ENCODE data around the gene LHFPL6.

The LHFPL6 gene

GRCh38 chr13:39385621-39386231 is 217.3 kb downstream of the LHFPL6 start:
- no peaks in the 10 kb centered on the region for H3K27me3 ChIP-seq (ENCODE audit: control insufficient read depth in 2 of 2, insufficient read depth in 2 of 2, low read length in 2 of 2)
- H3K27ac ChIP-seq (ENCODE audit: low read depth in 2 of 2, low read length in 2 of 2), result no peak overlapping the region
- H3K4me3 ChIP-seq (ENCODE audit: low read length in 2 of 2), result no peak overlapping the region
- no peaks in the 10 kb centered on the region for H3K36me3 ChIP-seq (ENCODE audit: control insufficient read depth in 2 of 2, insufficient read depth in 2 of 2, low read length in 2 of 2)
- H3K9me3 ChIP-seq (ENCODE audit: control insufficient read depth in 2 of 2, low read length in 2 of 2), result no peaks in the 10 kb centered on the region
- no peak overlapping the region for H3K9ac ChIP-seq (ENCODE audit: low read depth in 1 of 2, low read length in 2 of 2)
- H3K4me1 ChIP-seq (ENCODE audit: control insufficient read depth in 2 of 2, insufficient read depth in 2 of 2, low read length in 2 of 2), result no peaks in the 10 kb centered on the region

GRCh38 chr13:39385154-39385553 is 217.8 kb downstream of the LHFPL6 start:
- Histone ChIP-seq H3K9me3 (ENCODE audit: control insufficient read depth in 2 of 2, low read length in 2 of 2) (no peaks in the 10 kb centered on the region), H3K27me3 (ENCODE audit: control insufficient read depth in 2 of 2, insufficient read depth in 2 of 2, low read length in 2 of 2) (no peaks in the 10 kb centered on the region), H3K27ac (ENCODE audit: low read depth in 2 of 2, low read length in 2 of 2) (no peak overlapping the region), H3K4me3 (ENCODE audit: low read length in 2 of 2) (no peak overlapping the region), H3K4me1 (ENCODE audit: control insufficient read depth in 2 of 2, insufficient read depth in 2 of 2, low read length in 2 of 2) (no peaks in the 10 kb centered on the region), H3K36me3 (ENCODE audit: control insufficient read depth in 2 of 2, insufficient read depth in 2 of 2, low read length in 2 of 2) (no peaks in the 10 kb centered on the region), H3K9ac (ENCODE audit: low read depth in 1 of 2, low read length in 2 of 2) (no peak overlapping the region)

- H3K4me3 ChIP-seq (ENCODE audit: low read length in 2 of 2), result no peak overlapping the region
- H3K4me1 ChIP-seq (ENCODE audit: control insufficient read depth in 2 of 2, insufficient read depth in 2 of 2, low read length in 2 of 2), result no peaks in the 10 kb centered on the region
- H3K9ac ChIP-seq (ENCODE audit: low read depth in 1 of 2, low read length in 2 of 2), result no peak overlapping the region
- H3K27ac ChIP-seq (ENCODE audit: low read depth in 2 of 2, low read length in 2 of 2), result no peak overlapping the region
- H3K9me3 ChIP-seq (ENCODE audit: control insufficient read depth in 2 of 2, low read length in 2 of 2), result no peaks in the 10 kb centered on the region
- H3K27me3 ChIP-seq (ENCODE audit: control insufficient read depth in 2 of 2, insufficient read depth in 2 of 2, low read length in 2 of 2), result no peaks in the 10 kb centered on the region
- H3K36me3 ChIP-seq (ENCODE audit: control insufficient read depth in 2 of 2, insufficient read depth in 2 of 2, low read length in 2 of 2), result no peaks in the 10 kb centered on the region
Measured at GRCh38 chr13:39381456-39381855, 221.5 kb downstream of the LHFPL6 start.

GRCh38 chr13:39379667-39380655 is 223.0 kb downstream of the LHFPL6 start:
- Histone ChIP-seq H3K36me3 (ENCODE audit: control insufficient read depth in 2 of 2, insufficient read depth in 2 of 2, low read length in 2 of 2) (no peaks in the 10 kb centered on the region), H3K27me3 (ENCODE audit: control insufficient read depth in 2 of 2, insufficient read depth in 2 of 2, low read length in 2 of 2) (no peaks in the 10 kb centered on the region), H3K4me1 (ENCODE audit: control insufficient read depth in 2 of 2, insufficient read depth in 2 of 2, low read length in 2 of 2) (no peaks in the 10 kb centered on the region), H3K9ac (ENCODE audit: low read depth in 1 of 2, low read length in 2 of 2) (no peak overlapping the region), H3K4me3 (ENCODE audit: low read length in 2 of 2) (no peak overlapping the region), H3K9me3 (ENCODE audit: control insufficient read depth in 2 of 2, low read length in 2 of 2) (no peaks in the 10 kb centered on the region), H3K27ac (ENCODE audit: low read depth in 2 of 2, low read length in 2 of 2) (no peak overlapping the region)

GRCh38 chr13:39379118-39379517 is 223.9 kb downstream of the LHFPL6 start:
- no peak overlapping the region for H3K27ac ChIP-seq (ENCODE audit: low read depth in 2 of 2, low read length in 2 of 2)
- no peaks in the 10 kb centered on the region for H3K27me3 ChIP-seq (ENCODE audit: control insufficient read depth in 2 of 2, insufficient read depth in 2 of 2, low read length in 2 of 2)
- H3K4me1 ChIP-seq (ENCODE audit: control insufficient read depth in 2 of 2, insufficient read depth in 2 of 2, low read length in 2 of 2), result no peaks in the 10 kb centered on the region
- H3K4me3 ChIP-seq (ENCODE audit: low read length in 2 of 2), result no peak overlapping the region
- H3K36me3 ChIP-seq (ENCODE audit: control insufficient read depth in 2 of 2, insufficient read depth in 2 of 2, low read length in 2 of 2), result no peaks in the 10 kb centered on the region
- H3K9ac ChIP-seq (ENCODE audit: low read depth in 1 of 2, low read length in 2 of 2), result no peak overlapping the region
- no peaks in the 10 kb centered on the region for H3K9me3 ChIP-seq (ENCODE audit: control insufficient read depth in 2 of 2, low read length in 2 of 2)

DNA sequence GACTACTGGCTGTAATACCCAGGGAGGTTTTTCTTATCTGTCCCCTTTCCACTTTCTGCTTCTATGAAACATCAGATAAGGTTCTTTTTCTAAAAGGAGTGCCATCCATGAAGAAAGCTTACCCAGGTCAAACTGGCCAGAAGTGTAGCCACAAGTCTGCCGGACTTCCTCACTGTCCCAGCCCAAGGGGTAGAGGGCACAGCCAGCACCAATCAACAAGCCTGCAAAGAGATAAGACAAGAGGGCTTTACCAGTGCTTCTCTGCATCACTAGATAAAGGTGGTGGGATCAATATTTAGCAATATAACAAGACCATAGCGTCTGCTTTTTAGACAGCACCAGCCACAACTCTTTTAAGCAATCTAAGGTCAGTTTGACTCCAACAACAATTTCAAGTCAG is 224.7 kb downstream of the LHFPL6 start:
- H3K36me3 ChIP-seq (ENCODE audit: control insufficient read depth in 2 of 2, insufficient read depth in 2 of 2, low read length in 2 of 2), result no peaks in the 10 kb centered on the region
- H3K27me3 ChIP-seq (ENCODE audit: control insufficient read depth in 2 of 2, insufficient read depth in 2 of 2, low read length in 2 of 2), result no peaks in the 10 kb centered on the region
- no peak overlapping the region for H3K27ac ChIP-seq (ENCODE audit: low read depth in 2 of 2, low read length in 2 of 2)
- no peak overlapping the region for H3K4me3 ChIP-seq (ENCODE audit: low read length in 2 of 2)
- no peak overlapping the region for H3K9ac ChIP-seq (ENCODE audit: low read depth in 1 of 2, low read length in 2 of 2)
- H3K9me3 ChIP-seq (ENCODE audit: control insufficient read depth in 2 of 2, low read length in 2 of 2), result no peaks in the 10 kb centered on the region
- H3K4me1 ChIP-seq (ENCODE audit: control insufficient read depth in 2 of 2, insufficient read depth in 2 of 2, low read length in 2 of 2), result no peaks in the 10 kb centered on the region

GRCh38 chr13:39377699-39378098 is 225.3 kb downstream of the LHFPL6 start:
- Histone ChIP-seq H3K27ac (ENCODE audit: low read depth in 2 of 2, low read length in 2 of 2) (no peak overlapping the region), H3K9ac (ENCODE audit: low read depth in 1 of 2, low read length in 2 of 2) (no peak overlapping the region), H3K27me3 (ENCODE audit: control insufficient read depth in 2 of 2, insufficient read depth in 2 of 2, low read length in 2 of 2) (no peaks in the 10 kb centered on the region), H3K36me3 (ENCODE audit: control insufficient read depth in 2 of 2, insufficient read depth in 2 of 2, low read length in 2 of 2) (no peaks in the 10 kb centered on the region), H3K4me3 (ENCODE audit: low read length in 2 of 2) (no peak overlapping the region), H3K9me3 (ENCODE audit: control insufficient read depth in 2 of 2, low read length in 2 of 2) (no peaks in the 10 kb centered on the region), H3K4me1 (ENCODE audit: control insufficient read depth in 2 of 2, insufficient read depth in 2 of 2, low read length in 2 of 2) (no peaks in the 10 kb centered on the region)

GRCh38 chr13:39376076-39376475 is 226.9 kb downstream of the LHFPL6 start:
- Histone ChIP-seq H3K4me1 (ENCODE audit: control insufficient read depth in 2 of 2, insufficient read depth in 2 of 2, low read length in 2 of 2) (no peaks in the 10 kb centered on the region), H3K9ac (ENCODE audit: low read depth in 1 of 2, low read length in 2 of 2) (no peak overlapping the region), H3K36me3 (ENCODE audit: control insufficient read depth in 2 of 2, insufficient read depth in 2 of 2, low read length in 2 of 2) (no peaks in the 10 kb centered on the region), H3K27me3 (ENCODE audit: control insufficient read depth in 2 of 2, insufficient read depth in 2 of 2, low read length in 2 of 2) (no peaks in the 10 kb centered on the region), H3K9me3 (ENCODE audit: control insufficient read depth in 2 of 2, low read length in 2 of 2) (no peaks in the 10 kb centered on the region), H3K4me3 (ENCODE audit: low read length in 2 of 2) (no peak overlapping the region), H3K27ac (ENCODE audit: low read depth in 2 of 2, low read length in 2 of 2) (no peak overlapping the region)

- H3K27me3 ChIP-seq (ENCODE audit: control insufficient read depth in 2 of 2, insufficient read depth in 2 of 2, low read length in 2 of 2), result no peaks in the 10 kb centered on the region
- no peak overlapping the region for H3K9ac ChIP-seq (ENCODE audit: low read depth in 1 of 2, low read length in 2 of 2)
- H3K36me3 ChIP-seq (ENCODE audit: control insufficient read depth in 2 of 2, insufficient read depth in 2 of 2, low read length in 2 of 2), result no peaks in the 10 kb centered on the region
- H3K9me3 ChIP-seq (ENCODE audit: control insufficient read depth in 2 of 2, low read length in 2 of 2), result no peaks in the 10 kb centered on the region
- no peak overlapping the region for H3K27ac ChIP-seq (ENCODE audit: low read depth in 2 of 2, low read length in 2 of 2)
- no peaks in the 10 kb centered on the region for H3K4me1 ChIP-seq (ENCODE audit: control insufficient read depth in 2 of 2, insufficient read depth in 2 of 2, low read length in 2 of 2)
- no peak overlapping the region for H3K4me3 ChIP-seq (ENCODE audit: low read length in 2 of 2)
Measured at GRCh38 chr13:39375601-39376000, 227.4 kb downstream of the LHFPL6 start.

- Histone ChIP-seq H3K27ac (ENCODE audit: low read depth in 2 of 2, low read length in 2 of 2) (no peak overlapping the region), H3K4me3 (ENCODE audit: low read length in 2 of 2) (no peak overlapping the region), H3K27me3 (ENCODE audit: control insufficient read depth in 2 of 2, insufficient read depth in 2 of 2, low read length in 2 of 2) (no peaks in the 10 kb centered on the region), H3K4me1 (ENCODE audit: control insufficient read depth in 2 of 2, insufficient read depth in 2 of 2, low read length in 2 of 2) (no peaks in the 10 kb centered on the region), H3K9me3 (ENCODE audit: control insufficient read depth in 2 of 2, low read length in 2 of 2) (no peaks in the 10 kb centered on the region), H3K9ac (ENCODE audit: low read depth in 1 of 2, low read length in 2 of 2) (no peak overlapping the region), H3K36me3 (ENCODE audit: control insufficient read depth in 2 of 2, insufficient read depth in 2 of 2, low read length in 2 of 2) (no peaks in the 10 kb centered on the region)
Measured at GRCh38 chr13:39374741-39375189, 228.2 kb downstream of the LHFPL6 start.
